HepG2 (cell line): ENCODE results near the gene ZNF22. TPM values are rescaled to one million over a fixed set of nuclear protein-coding genes. Genes with fewer than 3 reads are reported as not detected.
A peak's percentile ranks its signal among the peaks of the same experiment; 100 is the strongest.

Experiments used
- CENPT ChIP-seq: sonication (generic); formaldehyde crosslinking; IDR thresholded peaks from 2 replicates; pipeline ENCODE4 v1.8.0; 2022; ENCODE audit warnings: low read depth, mild to moderate bottlenecking, moderate library complexity, missing genetic modification reagents
- ERF ChIP-seq: IDR thresholded peaks from 2 replicates; pipeline ENCODE4 v1.6.1; 2018; ENCODE audit warnings: missing biosample characterization, missing genetic modification reagents
- GABPA ChIP-seq, 2 experiments: IDR thresholded peaks; 2 replicates each; pipeline ENCODE4 v1.6.1; 2011 to 2016; ENCODE audit warnings: low read depth in 2 of 2, low read length in 1 of 2, missing biosample characterization in 1 of 2, missing genetic modification characterization in 1 of 2
- HNRNPUL1 ChIP-seq: fragments of 200-400 bp; formaldehyde crosslinking; IDR thresholded peaks from 2 replicates; pipeline ENCODE4 v1.6.1; 2017; ENCODE audit warnings: low read depth, mild to moderate bottlenecking, low read length, moderate library complexity
- HOXD1 ChIP-seq: sonication (generic); formaldehyde crosslinking; IDR thresholded peaks from 2 replicates; pipeline ENCODE4 v1.5.0; 2020; ENCODE audit warnings: missing genetic modification reagents
- KDM3A ChIP-seq: IDR thresholded peaks from 2 replicates; pipeline ENCODE4 v1.6.1; 2018; ENCODE audit warnings: low read depth, missing compliant biosample characterization
- KDM4B ChIP-seq: sonication (generic); formaldehyde crosslinking; IDR thresholded peaks from 2 replicates; pipeline ENCODE4 v1.4.0; 2020; ENCODE audit warnings: missing genetic modification reagents
- MYNN ChIP-seq: sonication (generic); formaldehyde crosslinking; IDR thresholded peaks from 2 replicates; pipeline ENCODE4 v1.4.0; 2020; ENCODE audit warnings: mild to moderate bottlenecking, low read depth, missing genetic modification reagents
- NONO ChIP-seq, 2 experiments: fragments of 450-650 bp in 1 of 2; sonication (generic) in 1 of 2; formaldehyde crosslinking in 1 of 2; IDR thresholded peaks in 1 of 2; conservative IDR thresholded peaks in 1 of 2; 2 replicates each; pipeline versions ENCODE4 v1.6.1 to v1.8.0; 2017 to 2022; ENCODE audit warnings: mild to moderate bottlenecking in 1 of 2, missing genetic modification reagents in 1 of 2, moderate library complexity in 1 of 2
- NPAS2 ChIP-seq: sonication (generic); formaldehyde crosslinking; IDR thresholded peaks from 2 replicates; pipeline ENCODE4 v1.8.0; 2022; ENCODE audit warnings: mild to moderate bottlenecking, missing genetic modification reagents, borderline replicate concordance
- POLR2G ChIP-seq: fragments of 200-400 bp; formaldehyde crosslinking; IDR thresholded peaks from 2 replicates; pipeline ENCODE4 v1.6.1; 2018; ENCODE audit warnings: mild to moderate bottlenecking, low read depth, low read length, moderate library complexity
- REPIN1 ChIP-seq: sonication (generic); formaldehyde crosslinking; IDR thresholded peaks from 2 replicates; pipeline ENCODE4 v1.8.0; 2022; ENCODE audit warnings: missing genetic modification reagents, low read depth, mild to moderate bottlenecking, borderline replicate concordance
- SOX6 ChIP-seq, 2 experiments: fragments of 450-650 bp in 1 of 2; sonication (generic) in 1 of 2; formaldehyde crosslinking in 1 of 2; IDR thresholded peaks; 2 replicates each; pipeline versions ENCODE4 v1.4.0 to v1.6.1; 2017 to 2020; ENCODE audit warnings: antibody characterized with exemption in 1 of 2, mild to moderate bottlenecking in 1 of 2, missing genetic modification reagents in 1 of 2
- SP4 ChIP-seq: sonication (generic); formaldehyde crosslinking; IDR thresholded peaks from 2 replicates; pipeline ENCODE4 v1.8.1; 2023; ENCODE audit warnings: mild to moderate bottlenecking, missing genetic modification reagents
- STAG1 ChIP-seq: sonication (generic); formaldehyde crosslinking; IDR thresholded peaks from 2 replicates; pipeline ENCODE4 v1.4.0; 2020; ENCODE audit warnings: missing genetic modification reagents
- TFDP2 ChIP-seq: sonication (generic); formaldehyde crosslinking; IDR thresholded peaks from 2 replicates; pipeline ENCODE4 v1.4.0; 2020; ENCODE audit warnings: missing genetic modification reagents
- THAP8 ChIP-seq: sonication (generic); formaldehyde crosslinking; IDR thresholded peaks from 2 replicates; pipeline ENCODE4 v1.5.1; 2020; ENCODE audit warnings: missing genetic modification reagents, mild to moderate bottlenecking, borderline replicate concordance
- ZBTB49 ChIP-seq: sonication (generic); formaldehyde crosslinking; IDR thresholded peaks from 2 replicates; pipeline ENCODE4 v1.4.0; 2020; ENCODE audit warnings: missing genetic modification reagents, borderline replicate concordance
- ZFP36L2 ChIP-seq: sonication (generic); formaldehyde crosslinking; IDR thresholded peaks from 2 replicates; pipeline ENCODE4 v1.4.0; 2020; ENCODE audit warnings: missing genetic modification reagents
- ZFYVE20 ChIP-seq: sonication (generic); formaldehyde crosslinking; IDR thresholded peaks from 2 replicates; pipeline ENCODE4 v1.8.0; 2023; ENCODE audit warnings: low read depth, mild to moderate bottlenecking, moderate library complexity, missing genetic modification reagents, borderline replicate concordance
- ZNF362 ChIP-seq: sonication (generic); formaldehyde crosslinking; IDR thresholded peaks from 2 replicates; pipeline ENCODE4 v1.4.0; 2020; ENCODE audit warnings: missing genetic modification reagents, mild to moderate bottlenecking, borderline replicate concordance
- ZNF772 ChIP-seq: sonication (generic); formaldehyde crosslinking; IDR thresholded peaks from 2 replicates; pipeline ENCODE4 v1.5.0; 2020; ENCODE audit warnings: mild to moderate bottlenecking, missing genetic modification reagents
- ZNF792 ChIP-seq: IDR thresholded peaks from 2 replicates; pipeline ENCODE4 v1.6.1; 2016
- polyA plus RNA-seq, 8 experiments: library from polyadenylated mRNA; depleted of rRNA in 3 of 8; stranded (reverse) in 7 of 8; unstranded in 1 of 8; fragments of >200 nt; fragmentation: Illumina TruSeq in 4 of 8; extraction: Trizol in 4 of 8; gene quantifications; 2 replicates each; pipeline versions ENCODE4 v1.2.1 to v1.2.3, GENCODE V29; 2011 to 2016; ENCODE audit warnings: low read depth in 4 of 8, missing spikeins in 1 of 8, mixed read lengths in 1 of 8; ENCODE audit not compliant: insufficient read depth in 1 of 8
- total RNA-seq, 5 experiments: library from RNA; depleted of rRNA; stranded (reverse); fragments of >200 nt; fragmentation: Illumina TruSeq; extraction: Trizol; gene quantifications; 2 replicates each; pipeline ENCODE4 v1.2.3, GENCODE V29; 2016; ENCODE audit warnings: low read depth in 1 of 5

ZNF22 gene
- total and polyA plus RNA-seq, 2 of the 13 experiments (the other 11 are each of a cell fraction or from before 2014, with no cell fraction given), result 0.40 to 1.3 TPM

- TF ChIP-seq TFDP2 (no peak), THAP8 (CRISPR knock-in tag) (no peak), ERF (CRISPR knock-in tag) (no peak), SP4 (0 out of 2 replicates have a peak, but pooled peaks have one; percentile 22), ZNF792 (CRISPR knock-in tag) (no peak), CENPT (CRISPR knock-in tag) (no peak), POLR2G (peak; percentile 46), HOXD1 (no peak), ZBTB49 (no peak), SOX6 (IDR thresholded peaks at IDR 0.05) (no peak), SOX6 (CRISPR knock-in tag; IDR thresholded peaks at IDR 0.05) (no peak; the same call in 1 of the 2 replicates), ZFYVE20 (CRISPR knock-in tag) (no peak), STAG1 (CRISPR knock-in tag) (peak; percentile 78), ZNF772 (CRISPR knock-in tag) (peak; percentile 64; the same call in 1 of the 2 replicates), GABPA (IDR thresholded peaks at IDR 0.05; ENCODE audit: low read depth, low read length) (no peak), GABPA (CRISPR knock-in tag; IDR thresholded peaks at IDR 0.05; ENCODE audit: low read depth) (no peak), ZFP36L2 (CRISPR knock-in tag) (no peak), MYNN (CRISPR knock-in tag) (no peak), NPAS2 (no peak), ZNF362 (CRISPR knock-in tag) (no peak; the same call in 1 of the 2 replicates), KDM3A (CRISPR knock-in tag) (peak; percentile 55; the same call in 1 of the 2 replicates), HNRNPUL1 (no peak), KDM4B (no peak), NONO (IDR thresholded peaks at IDR 0.05) (no peak), NONO (CRISPR knock-in tag; conservative IDR thresholded peaks at IDR 0.05) (no peak), REPIN1 (CRISPR knock-in tag) (no peak)
Measured at GRCh38 chr10:44974628-44975430, 25.9 kb upstream of the ZNF22 start (continued).
